ENCODE measurements around the gene UNC13B.
"Not testable (repeated sequence)": the region's sequence is repeated elsewhere in the genome, so short reads cannot be mapped to it uniquely, and the experiment has no call there.

- not testable (repeated sequence) for TF ChIP-seq CTCF (IDR thresholded peaks at IDR 0.05); SMAD4 (CRISPR knock-in tag; IDR thresholded peaks at IDR 0.05); CREB1 (CRISPR knock-in tag; IDR thresholded peaks at IDR 0.05); TEAD4 (CRISPR knock-in tag; IDR thresholded peaks at IDR 0.05); ZNF263 (CRISPR knock-in tag; IDR thresholded peaks at IDR 0.05; ENCODE audit: low read depth); CREM (CRISPR knock-in tag; IDR thresholded peaks at IDR 0.05); FOXJ3 (CRISPR knock-in tag; IDR thresholded peaks at IDR 0.05; ENCODE audit: borderline replicate concordance); ZNF281 (CRISPR knock-in tag; IDR thresholded peaks at IDR 0.05); CBFB (CRISPR knock-in tag; IDR thresholded peaks at IDR 0.05; ENCODE audit: low read depth); AFF4 (CRISPR knock-in tag; IDR thresholded peaks at IDR 0.05; ENCODE audit: borderline replicate concordance)
Measured at GRCh38 chr9:35409434-35409833, 247.6 kb downstream of the UNC13B start.
